ENCODE measurements around the gene MYO18A.
A peak's percentile ranks its signal among the peaks of the same experiment; 100 is the strongest.
"Not testable (repeated sequence)": the region's sequence is repeated elsewhere in the genome, so short reads cannot be mapped to it uniquely, and the experiment has no call there.

The MYO18A gene

GRCh38 chr17:29180034-29180787 lies at the start of gene MYO18A:
Gene MYO18A, minus strand, starts transcription at chr17:29180398. Its CDS starts 13,458 bp downstream, at chr17:29166940.
- DNase-seq = peak; percentile 65

DNA sequence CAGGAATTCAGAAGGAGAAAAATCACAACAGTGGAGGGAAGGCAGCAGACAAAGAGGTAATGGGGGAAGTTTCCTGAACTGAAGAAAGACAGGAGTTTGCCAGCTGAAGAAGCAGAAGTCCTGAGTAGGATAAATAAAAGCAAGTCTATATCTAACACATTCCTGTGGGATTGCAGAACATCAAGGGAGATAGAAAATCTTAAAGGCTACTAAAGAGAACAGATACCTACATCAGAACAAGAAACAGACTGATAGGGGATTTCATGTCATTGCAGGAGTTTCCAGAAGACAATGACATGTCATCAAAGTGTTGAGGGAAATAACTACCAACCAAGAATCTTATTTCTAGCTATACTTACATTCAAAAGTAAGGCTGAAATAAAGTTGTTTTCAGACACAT lies 45.2 kb upstream of the MYO18A start:
- no peak for DNase-seq

DNA sequence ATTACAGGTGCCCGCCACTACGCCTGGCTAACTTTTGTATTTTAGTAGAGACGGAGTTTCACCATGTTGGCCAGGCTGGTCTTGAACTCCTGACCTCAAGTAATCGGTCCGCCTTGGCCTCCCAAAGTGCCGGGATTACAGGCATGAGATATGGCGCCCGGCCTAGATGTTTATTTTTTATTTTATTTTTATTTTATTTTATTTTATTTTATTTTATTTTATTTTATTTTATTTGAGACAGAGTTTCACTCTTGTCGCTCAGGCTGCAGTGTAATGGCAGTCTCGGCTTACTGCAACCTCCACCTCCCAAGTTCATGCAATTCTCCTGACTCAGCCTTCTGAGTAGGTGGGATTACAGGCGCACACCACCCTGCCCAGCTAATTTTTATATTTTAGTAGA lies 41.1 kb upstream of the MYO18A start:
- not testable (repeated sequence) for DNase-seq

DNA sequence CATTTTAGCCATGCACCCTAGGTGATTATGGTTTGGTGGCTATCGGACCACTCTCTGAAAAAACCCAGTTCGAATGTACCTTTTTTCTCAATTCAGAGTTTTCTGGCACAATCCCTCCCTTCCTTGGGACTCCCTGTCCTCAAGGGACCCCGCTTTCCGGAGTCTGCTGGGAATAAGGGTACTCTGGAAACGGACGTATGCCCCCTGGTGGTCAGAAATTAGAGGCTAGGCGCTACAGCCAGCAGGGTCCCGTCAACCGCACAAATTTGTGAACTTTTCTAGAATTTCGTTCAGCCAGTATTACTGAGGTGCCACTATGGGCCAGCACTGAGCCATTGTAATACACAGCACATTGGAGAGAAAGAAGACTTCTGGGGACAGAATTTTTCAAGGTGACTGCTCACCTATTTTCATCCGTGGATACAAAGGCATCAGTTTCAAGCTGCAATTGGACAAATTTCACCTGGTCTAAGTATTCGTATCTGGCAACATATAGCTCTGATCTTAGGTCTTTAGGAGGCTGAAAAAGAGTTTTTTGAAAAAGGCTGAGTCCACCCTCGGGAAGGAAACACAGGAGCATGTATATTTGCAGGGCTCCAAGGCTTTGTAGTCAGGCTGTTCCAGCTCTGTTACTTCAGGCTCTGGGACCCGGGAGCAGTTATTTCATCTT lies 39.3 kb upstream of the MYO18A start:
- peak; percentile 15 for DNase-seq

DNA sequence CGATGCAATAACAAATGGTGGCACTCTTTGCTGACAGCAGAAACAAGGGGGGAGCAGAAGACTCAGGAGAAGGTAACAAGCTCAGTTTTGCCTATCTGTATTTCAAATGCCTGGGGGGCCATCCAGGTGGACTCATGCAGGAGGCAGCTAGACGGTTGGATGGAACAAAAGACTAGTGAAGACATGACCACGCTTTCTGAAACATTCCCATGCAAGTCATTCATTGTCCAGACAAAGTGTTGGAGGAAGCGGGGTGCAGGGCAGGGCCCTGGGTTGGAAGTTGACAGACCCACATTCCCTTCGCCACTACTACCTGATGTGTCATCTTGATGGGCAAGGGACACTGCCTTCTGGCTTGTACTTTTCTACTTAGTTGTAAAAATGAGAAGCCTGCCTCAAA lies 36.7 kb upstream of the MYO18A start:
- DNase-seq = no peak

DNA sequence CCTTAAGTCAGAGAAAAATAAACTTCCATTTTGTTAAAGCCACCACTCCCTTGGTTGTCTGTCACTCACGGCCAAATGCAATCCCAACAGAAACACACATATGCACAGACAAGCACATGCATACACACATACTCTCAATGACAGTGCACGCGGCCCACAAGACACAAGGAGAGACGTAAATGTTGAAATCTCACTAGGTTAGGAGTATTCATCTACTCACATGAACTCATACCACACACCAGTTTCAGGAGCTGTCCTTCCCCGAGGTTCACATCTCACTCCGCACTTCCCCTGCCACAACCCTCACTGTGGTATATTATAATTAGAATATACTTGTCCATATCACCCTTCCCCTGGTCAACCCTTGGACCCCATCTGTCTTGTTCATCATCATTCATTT lies 36.0 kb upstream of the MYO18A start:
- DNase-seq = no peak

DNA sequence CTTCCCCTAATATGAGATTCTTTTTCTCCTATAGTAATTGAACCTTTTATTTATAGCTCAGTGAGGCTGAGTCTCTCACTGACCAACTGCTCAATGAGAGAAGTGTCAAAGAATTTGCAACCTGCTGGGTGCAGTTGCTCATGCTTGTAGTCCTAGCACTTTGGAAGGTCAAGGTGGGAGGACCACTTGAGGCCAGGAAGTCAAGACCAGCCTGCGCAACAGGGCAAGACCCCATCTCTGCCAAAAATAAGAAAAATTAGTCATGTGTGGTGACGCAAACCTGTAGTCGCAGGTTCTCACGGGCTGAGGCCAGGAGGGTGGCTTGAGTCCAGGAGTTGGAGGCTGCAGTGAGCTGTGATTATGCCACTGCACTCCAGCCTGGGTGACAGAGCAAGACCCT lies 35.5 kb upstream of the MYO18A start:
- DNase-seq = no peak

- no peak for DNase-seq
Measured at GRCh38 chr17:29215174-29215573, 35.0 kb upstream of the MYO18A start.

GRCh38 chr17:29214215-29215146 lies 34.3 kb upstream of the MYO18A start:
- DNase-seq = no peak

DNA sequence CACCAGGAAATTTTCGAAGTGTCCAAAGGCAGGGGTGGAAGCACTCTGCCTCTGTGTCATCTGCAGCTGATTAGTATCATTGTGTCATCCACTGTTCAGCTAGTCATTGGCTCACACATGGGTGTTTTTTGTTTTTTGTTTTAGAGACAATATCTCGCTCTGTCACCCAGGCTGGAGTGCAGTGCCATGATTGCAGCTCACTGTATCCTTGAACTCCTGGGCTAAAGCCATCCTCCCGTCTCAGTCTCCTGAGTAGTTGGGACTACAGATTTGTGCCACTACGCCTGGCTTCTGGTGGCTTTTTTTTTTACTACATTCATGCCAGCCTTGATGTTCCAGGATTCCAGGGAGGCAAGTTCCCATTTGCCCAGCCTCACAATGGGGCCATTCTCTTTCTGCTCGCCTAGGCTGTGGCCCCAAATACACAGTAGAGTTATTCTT lies 32.5 kb upstream of the MYO18A start:
- no peak for DNase-seq

DNA sequence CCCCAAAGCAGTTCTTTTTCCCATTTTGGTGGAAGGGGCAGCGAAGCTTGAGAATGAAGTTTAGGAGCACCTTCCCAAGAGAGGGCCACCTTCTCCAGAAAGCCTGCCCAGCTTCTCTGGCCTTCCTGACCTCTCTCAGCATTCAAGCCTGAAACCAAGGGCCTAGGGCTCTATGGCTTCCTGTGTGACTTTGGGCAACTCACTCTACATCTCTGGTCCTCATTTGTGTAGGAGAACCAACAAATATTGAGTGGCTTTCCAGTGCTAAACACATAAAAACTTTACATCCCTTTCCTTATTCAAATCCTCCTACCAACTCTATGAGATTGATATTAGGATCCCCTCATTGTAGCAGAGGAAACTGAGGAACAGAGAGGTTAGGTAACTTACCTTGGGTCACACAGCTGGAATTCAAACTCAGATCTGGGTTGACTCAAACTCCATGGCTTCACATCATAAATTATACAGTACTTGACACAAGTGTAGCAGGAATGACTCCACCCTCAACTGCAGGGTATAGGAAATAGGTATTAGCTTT lies 32.0 kb upstream of the MYO18A start:
- DNase-seq = no peak

- no peak for DNase-seq
Measured at GRCh38 chr17:29210879-29211278, 30.7 kb upstream of the MYO18A start.

DNA sequence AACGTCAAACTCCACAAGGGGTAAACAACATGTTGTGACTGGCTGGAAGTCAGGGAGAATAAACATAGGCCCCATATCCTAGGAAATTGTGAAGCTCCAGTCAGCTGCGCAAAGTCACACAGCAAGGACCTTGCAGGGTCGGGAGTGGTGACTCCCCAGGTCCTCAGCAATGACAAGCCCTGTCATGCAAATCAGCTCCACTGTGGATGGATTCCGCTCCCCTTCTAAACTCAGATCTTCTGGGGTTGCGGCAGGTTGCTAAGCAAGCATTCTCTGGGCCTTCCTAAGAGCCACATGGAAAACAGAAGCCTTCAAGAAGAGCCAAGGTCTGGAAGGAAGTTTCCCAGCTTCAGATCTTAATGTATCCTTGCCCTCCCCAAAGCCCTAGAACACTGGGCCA lies 28.9 kb upstream of the MYO18A start:
- no peak for DNase-seq

DNA sequence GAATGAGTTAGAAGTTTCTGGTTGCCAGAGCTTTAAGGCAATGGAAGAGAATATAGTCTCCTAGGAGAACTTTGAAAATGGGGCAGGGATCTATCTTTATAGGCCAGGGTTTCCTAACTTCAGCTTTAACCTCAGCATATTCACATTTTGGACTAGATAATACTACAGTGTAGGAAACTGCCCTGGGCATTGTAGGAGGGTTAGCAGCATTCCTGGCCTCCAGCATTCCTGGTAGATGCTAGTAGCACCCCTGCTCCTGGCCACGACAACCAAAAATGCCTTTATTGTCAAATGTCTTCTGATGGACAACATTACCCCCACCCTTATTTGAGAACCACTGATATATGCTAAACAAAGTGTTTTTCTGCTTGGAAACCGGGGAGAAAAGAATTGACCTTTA lies 27.8 kb upstream of the MYO18A start:
- DNase-seq = no peak

GRCh38 chr17:29205047-29205446 lies 24.8 kb upstream of the MYO18A start:
- DNase-seq = no peak

DNA sequence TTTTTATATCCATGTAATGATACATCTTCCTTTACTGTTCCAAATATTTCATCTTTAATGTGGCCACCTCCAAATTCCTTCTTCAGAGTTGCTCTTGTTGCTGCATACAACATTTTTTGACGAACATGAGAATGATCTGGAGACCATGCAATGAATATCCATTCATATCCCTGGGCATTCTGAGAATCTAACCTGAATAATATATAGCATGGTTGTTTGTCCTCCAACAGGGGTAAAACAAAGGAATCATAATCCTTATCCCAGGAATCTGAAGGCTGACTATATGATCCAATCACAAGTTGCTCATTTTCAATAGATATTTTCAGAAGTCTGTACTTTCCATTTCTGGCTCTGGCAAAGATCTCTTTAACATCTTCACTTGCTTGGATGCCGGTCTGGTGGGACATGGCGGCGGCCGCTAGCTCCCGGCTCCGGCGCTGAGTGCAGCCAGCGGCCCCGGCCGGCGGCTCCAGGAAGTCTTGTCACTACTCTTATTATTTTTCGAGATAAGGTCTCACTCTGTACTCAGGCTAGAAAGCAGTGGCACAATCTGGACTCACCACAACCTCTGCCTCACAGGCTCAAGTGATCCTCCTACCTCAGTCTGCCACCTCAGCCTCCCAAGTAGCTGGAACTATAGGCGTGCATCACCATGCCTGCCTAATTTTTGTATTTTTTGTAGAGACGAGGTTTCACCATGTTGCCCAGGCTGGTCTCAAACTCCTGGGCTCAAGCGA lies 24.0 kb upstream of the MYO18A start:
- DNase-seq = not testable (repeated sequence)

- no peak for DNase-seq
Measured at GRCh38 chr17:29197516-29198272, 17.5 kb upstream of the MYO18A start.

DNA sequence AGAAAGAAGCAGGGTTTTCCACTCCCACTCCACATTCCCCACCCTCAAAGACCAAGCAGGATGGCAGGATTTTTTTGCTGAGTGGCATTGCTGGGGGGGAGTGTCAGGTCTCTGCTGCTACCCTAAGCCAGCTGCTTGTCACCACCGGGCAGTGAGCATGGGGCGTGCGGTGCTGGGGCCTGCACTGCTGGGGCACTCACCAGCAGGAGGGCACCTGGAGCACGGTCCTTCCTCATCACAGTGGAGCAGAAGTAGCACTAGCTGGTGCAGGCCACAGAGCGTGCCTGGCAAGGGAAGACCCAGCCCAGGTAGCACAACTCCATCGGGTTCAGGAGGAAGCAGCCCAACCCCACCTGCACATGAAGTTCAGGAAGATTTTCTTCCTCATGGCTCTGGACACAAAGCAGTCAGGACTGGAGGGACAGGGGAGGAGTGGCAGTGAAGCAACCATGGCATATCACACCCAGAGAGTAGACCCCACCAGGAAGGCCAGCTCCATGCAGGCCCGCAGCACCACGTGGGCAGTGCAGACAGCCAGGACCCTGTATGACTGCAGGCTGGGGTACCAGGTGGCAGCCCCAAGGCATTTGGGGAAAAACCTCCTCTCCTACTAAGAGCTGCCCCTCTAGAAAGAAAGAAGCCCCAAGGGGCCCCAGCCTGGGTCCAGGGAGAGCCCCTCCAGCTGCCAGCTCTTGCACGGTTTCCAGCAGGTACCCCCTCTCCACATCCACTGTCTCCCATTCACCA lies 16.7 kb upstream of the MYO18A start:
- DNase-seq = no peak

GRCh38 chr17:29195465-29196081 lies 15.4 kb upstream of the MYO18A start:
- DNase-seq = no peak

- no peak for DNase-seq
Measured at GRCh38 chr17:29194669-29195068, 14.5 kb upstream of the MYO18A start.

Measured in NCI-H510A (cell line).